Activated T-cell treated with anti-CD3 and anti-CD28 coated beads for 48 hours (primary cell): ENCODE results near the gene NFIC.
"Not testable (repeated sequence)": the region's sequence is repeated elsewhere in the genome, so short reads cannot be mapped to it uniquely, and the experiment has no call there.

Source experiments
- DNase-seq: peaks from one replicate; pipeline ENCODE4 v3.0.0-alpha.2; 2020; ENCODE audit warnings: low read depth

NFIC gene

GRCh38 chr19:3374369-3375112 is 8.2 kb downstream of the NFIC start:
- DNase-seq, result no peak

GRCh38 chr19:3375221-3376090 is 9.1 kb downstream of the NFIC start:
- DNase-seq, result no peak

GRCh38 chr19:3376091-3376455 is 9.7 kb downstream of the NFIC start:
- not testable (repeated sequence) for DNase-seq

GRCh38 chr19:3378352-3379150 is 12.2 kb downstream of the NFIC start:
- no peak for DNase-seq

GRCh38 chr19:3380829-3381228 is 14.4 kb downstream of the NFIC start:
- DNase-seq, result no peak

- DNase-seq, result no peak
These were observed 15.5 kb downstream of the NFIC start for GRCh38 chr19:3381701-3382372.

- DNase-seq, result no peak
These were observed 16.2 kb downstream of the NFIC start for GRCh38 chr19:3382460-3383100.

- DNase-seq, result no peak
These were observed 16.8 kb downstream of the NFIC start for GRCh38 chr19:3383121-3383722.

GRCh38 chr19:3386447-3387234 is 20.3 kb downstream of the NFIC start:
- no peak for DNase-seq

GRCh38 chr19:3387645-3388589 is 21.5 kb downstream of the NFIC start:
- no peak for DNase-seq

GRCh38 chr19:3389446-3389778 is 23.0 kb downstream of the NFIC start:
- no peak for DNase-seq

- DNase-seq, result no peak
These were observed 23.5 kb downstream of the NFIC start for GRCh38 chr19:3389876-3390371.

GRCh38 chr19:3391911-3392310 is 25.5 kb downstream of the NFIC start:
- not testable (repeated sequence) for DNase-seq

- DNase-seq, result no peak
These were observed 26.1 kb downstream of the NFIC start for GRCh38 chr19:3392480-3392879.

GRCh38 chr19:3396881-3397265 is 30.5 kb downstream of the NFIC start:
- DNase-seq, result no peak

GRCh38 chr19:3397266-3398022 is 31.1 kb downstream of the NFIC start:
- DNase-seq, result no peak

- DNase-seq, result no peak
These were observed 31.9 kb downstream of the NFIC start for GRCh38 chr19:3398114-3398899.

- DNase-seq, result no peak
These were observed 32.5 kb downstream of the NFIC start for GRCh38 chr19:3398900-3399278.
